ENCODE results near the gene GALE.
"Not testable (repeated sequence)": the region's sequence is repeated elsewhere in the genome, so short reads cannot be mapped to it uniquely, and the experiment has no call there.

Gene GALE

DNA sequence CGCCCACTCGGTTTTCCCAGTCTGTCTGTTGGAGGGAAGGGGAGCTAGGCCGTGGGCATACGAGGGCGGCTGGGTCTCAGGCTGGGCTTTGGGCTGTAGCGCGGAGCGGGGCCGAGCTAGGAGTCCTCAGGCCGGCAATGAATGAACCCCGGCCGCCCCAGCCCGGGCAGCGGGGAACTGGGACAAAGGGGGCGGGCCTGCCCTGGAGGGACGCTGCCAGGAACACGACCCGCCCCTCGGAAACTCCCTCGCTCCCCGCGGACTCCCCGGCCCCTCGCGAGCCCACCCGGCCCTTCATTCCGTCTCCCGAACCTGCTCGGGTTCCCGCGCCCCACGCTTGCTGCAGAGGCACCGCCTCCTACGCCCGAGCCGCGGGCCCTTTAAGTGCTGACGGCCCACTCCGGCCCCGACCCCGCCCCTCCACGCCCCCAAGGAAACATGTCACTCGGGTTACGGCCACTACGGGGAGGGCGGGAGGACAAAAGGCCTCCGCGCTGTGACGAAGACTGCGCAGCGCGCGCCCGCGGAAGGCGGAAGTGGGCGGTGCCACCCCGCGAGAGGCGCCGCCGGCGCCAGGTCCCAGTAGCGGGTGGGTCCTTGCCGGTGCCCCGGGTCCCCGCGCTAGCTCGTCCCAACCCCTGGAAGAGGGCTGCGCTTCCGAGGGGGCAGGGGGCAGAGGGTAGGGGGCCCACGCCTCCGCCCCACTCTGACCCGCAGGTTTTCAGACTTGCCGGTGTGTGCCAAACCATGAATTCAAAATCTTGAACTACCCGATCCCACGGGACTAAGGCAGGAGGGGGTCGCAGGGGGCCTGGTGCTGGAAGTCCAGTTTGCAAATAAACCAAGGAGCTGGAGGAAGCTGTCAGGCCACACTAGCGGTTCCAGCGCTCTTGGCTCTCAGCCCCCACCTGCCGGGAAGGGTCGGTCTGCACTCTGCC is at the start of gene GALE:
GALE (minus strand) TSS at position 355 of the 938 bp plus-strand sequence. CDS start 1,747 bp downstream, outside the sequence.
- Histone ChIP-seq H3K9me3 (ENCODE audit: insufficient read depth, low read length) (no peaks in the 10 kb centered on the region), H3K4me3 (ENCODE audit: insufficient read length, low read depth) (peak within 1 kb of the TSS; percentile 78), H3K27me3 (ENCODE audit: insufficient read depth, insufficient read length) (peaks cover 9% of the 10 kb centered on the region), H3K4me1 (ENCODE audit: insufficient read depth, insufficient read length) (peaks cover 9% of the 10 kb centered on the region), H3K9ac (ENCODE audit: insufficient read length, low read depth) (peak within 1 kb of the TSS; percentile 90), H3K36me3 (ENCODE audit: insufficient read depth, insufficient read length, low read length) (peaks cover 30% of the 10 kb centered on the region)
- TF ChIP-seq ZNF274 (IDR thresholded peaks at IDR 0.05; ENCODE audit: low read depth, low read length) (no peak), SUZ12 (IDR thresholded peaks at IDR 0.05; ENCODE audit: extremely low read depth, insufficient read depth, insufficient read length) (no peak), YY1 (IDR thresholded peaks at IDR 0.05; ENCODE audit: insufficient read depth, insufficient read length) (no peak)
- no peak for DNase-seq (ENCODE audit: low read depth, low spot score)

DNA sequence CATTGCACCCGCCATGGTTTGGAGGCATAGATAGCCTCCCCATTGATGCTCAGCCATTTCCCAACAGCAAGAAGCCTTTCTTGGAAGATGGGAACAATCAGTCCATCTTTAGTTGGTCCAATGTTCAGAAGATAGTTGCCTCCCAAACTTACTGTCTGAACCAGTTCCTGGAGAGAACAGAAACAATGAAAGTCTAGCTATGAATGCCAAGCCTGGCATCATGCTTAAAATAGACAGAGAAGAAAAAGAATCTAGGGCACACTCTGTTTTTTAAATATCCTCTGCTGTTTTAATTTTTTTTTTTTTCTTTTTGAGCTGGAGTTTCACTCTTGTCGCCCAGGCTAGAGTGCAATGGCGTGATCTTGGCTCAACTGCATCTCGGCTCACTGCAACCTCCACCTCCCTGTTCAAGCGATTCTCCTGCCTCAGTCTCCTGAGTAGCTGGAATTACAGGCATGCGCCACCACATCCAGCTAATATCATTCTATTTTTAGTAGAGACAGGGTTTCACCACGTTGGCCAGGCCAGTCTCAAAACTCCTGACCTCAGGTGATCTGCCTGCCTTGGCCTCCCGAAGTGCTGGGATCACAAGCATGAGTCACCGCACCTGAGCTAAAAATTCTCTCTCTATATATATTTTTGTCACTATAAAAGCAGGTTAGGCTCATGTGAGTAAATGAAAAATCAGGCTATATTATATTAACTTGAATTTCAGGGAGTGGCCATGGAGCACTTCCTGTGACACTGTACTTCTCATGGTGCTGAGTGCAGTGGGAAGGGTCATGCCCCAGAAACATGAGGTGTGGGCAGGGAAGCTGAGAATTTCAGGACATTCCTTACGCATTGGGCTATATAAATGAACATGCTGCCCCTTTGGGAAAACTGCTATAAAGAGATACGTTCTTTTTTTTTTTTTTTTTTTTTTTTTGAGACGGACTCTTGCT is 48.4 kb upstream of the GALE start:
- Histone ChIP-seq H3K9me3 (ENCODE audit: insufficient read depth, low read length) (peaks cover 20% of the 10 kb centered on the region; the same call in 1 of the 2 replicates), H3K9ac (ENCODE audit: insufficient read length, low read depth) (no peak overlapping the region), H3K4me1 (ENCODE audit: insufficient read depth, insufficient read length) (no peaks in the 10 kb centered on the region), H3K4me3 (ENCODE audit: insufficient read length, low read depth) (no peak overlapping the region), H3K27me3 (ENCODE audit: insufficient read depth, insufficient read length) (no peaks in the 10 kb centered on the region), H3K36me3 (ENCODE audit: insufficient read depth, insufficient read length, low read length) (no peaks in the 10 kb centered on the region)
- DNase-seq (ENCODE audit: low read depth, low spot score): no peak
- TF ChIP-seq SUZ12 (IDR thresholded peaks at IDR 0.05; ENCODE audit: extremely low read depth, insufficient read depth, insufficient read length) (no peak), ZNF274 (IDR thresholded peaks at IDR 0.05; ENCODE audit: low read depth, low read length) (no peak), YY1 (IDR thresholded peaks at IDR 0.05; ENCODE audit: insufficient read depth, insufficient read length) (no peak)

GRCh38 chr1:23847482-23848095 is 47.0 kb upstream of the GALE start:
- peaks cover 20% of the 10 kb centered on the region; the same call in 1 of the 2 replicates for H3K9me3 ChIP-seq (ENCODE audit: insufficient read depth, low read length)
- not testable (repeated sequence) for H3K4me3 ChIP-seq (ENCODE audit: insufficient read length, low read depth); H3K9ac ChIP-seq (ENCODE audit: insufficient read length, low read depth); DNase-seq (ENCODE audit: low read depth, low spot score); H3K36me3 ChIP-seq (ENCODE audit: insufficient read depth, insufficient read length, low read length); H3K4me1 ChIP-seq (ENCODE audit: insufficient read depth, insufficient read length); H3K27me3 ChIP-seq (ENCODE audit: insufficient read depth, insufficient read length)

- Histone ChIP-seq H3K36me3 (ENCODE audit: insufficient read depth, insufficient read length, low read length) (no peaks in the 10 kb centered on the region), H3K27me3 (ENCODE audit: insufficient read depth, insufficient read length) (no peaks in the 10 kb centered on the region), H3K9me3 (ENCODE audit: insufficient read depth, low read length) (peaks cover 10% of the 10 kb centered on the region; the same call in 1 of the 2 replicates), H3K4me3 (ENCODE audit: insufficient read length, low read depth) (no peak overlapping the region), H3K4me1 (ENCODE audit: insufficient read depth, insufficient read length) (no peaks in the 10 kb centered on the region), H3K9ac (ENCODE audit: insufficient read length, low read depth) (no peak overlapping the region)
- TF ChIP-seq SUZ12 (IDR thresholded peaks at IDR 0.05; ENCODE audit: extremely low read depth, insufficient read depth, insufficient read length): no peak
- no peak for TF ChIP-seq ZNF274 (IDR thresholded peaks at IDR 0.05; ENCODE audit: low read depth, low read length)
- no peak for TF ChIP-seq YY1 (IDR thresholded peaks at IDR 0.05; ENCODE audit: insufficient read depth, insufficient read length)
- no peak for DNase-seq (ENCODE audit: low read depth, low spot score)
These were observed 44.6 kb upstream of the GALE start for GRCh38 chr1:23845163-23845562.

DNA sequence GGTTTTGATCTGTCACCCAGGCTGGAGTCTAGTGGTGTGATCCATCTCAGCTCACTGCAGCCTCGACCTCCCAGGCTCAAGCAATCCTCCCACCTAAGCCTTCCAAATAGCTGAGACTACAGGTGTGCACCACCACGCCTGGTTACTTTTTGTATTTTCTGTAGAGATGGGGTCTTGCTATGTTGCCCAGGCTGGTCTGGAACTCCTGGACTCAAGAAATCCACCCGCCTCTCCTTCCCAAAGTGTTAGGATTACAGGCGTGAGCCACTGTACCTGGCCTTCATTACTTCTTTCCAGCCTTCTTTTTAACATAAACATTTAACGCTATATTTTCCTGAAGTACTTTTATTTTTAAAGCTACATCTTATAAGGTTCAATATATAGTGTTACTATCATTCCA is 43.1 kb upstream of the GALE start:
- Histone ChIP-seq H3K36me3 (ENCODE audit: insufficient read depth, insufficient read length, low read length) (no peaks in the 10 kb centered on the region), H3K4me3 (ENCODE audit: insufficient read length, low read depth) (no peak overlapping the region), H3K27me3 (ENCODE audit: insufficient read depth, insufficient read length) (no peaks in the 10 kb centered on the region), H3K9me3 (ENCODE audit: insufficient read depth, low read length) (peaks cover 10% of the 10 kb centered on the region; the same call in 1 of the 2 replicates), H3K4me1 (ENCODE audit: insufficient read depth, insufficient read length) (no peaks in the 10 kb centered on the region), H3K9ac (ENCODE audit: insufficient read length, low read depth) (no peak overlapping the region)
- TF ChIP-seq SUZ12 (IDR thresholded peaks at IDR 0.05; ENCODE audit: extremely low read depth, insufficient read depth, insufficient read length) (no peak), YY1 (IDR thresholded peaks at IDR 0.05; ENCODE audit: insufficient read depth, insufficient read length) (no peak), ZNF274 (IDR thresholded peaks at IDR 0.05; ENCODE audit: low read depth, low read length) (no peak)
- no peak for DNase-seq (ENCODE audit: low read depth, low spot score)

DNA sequence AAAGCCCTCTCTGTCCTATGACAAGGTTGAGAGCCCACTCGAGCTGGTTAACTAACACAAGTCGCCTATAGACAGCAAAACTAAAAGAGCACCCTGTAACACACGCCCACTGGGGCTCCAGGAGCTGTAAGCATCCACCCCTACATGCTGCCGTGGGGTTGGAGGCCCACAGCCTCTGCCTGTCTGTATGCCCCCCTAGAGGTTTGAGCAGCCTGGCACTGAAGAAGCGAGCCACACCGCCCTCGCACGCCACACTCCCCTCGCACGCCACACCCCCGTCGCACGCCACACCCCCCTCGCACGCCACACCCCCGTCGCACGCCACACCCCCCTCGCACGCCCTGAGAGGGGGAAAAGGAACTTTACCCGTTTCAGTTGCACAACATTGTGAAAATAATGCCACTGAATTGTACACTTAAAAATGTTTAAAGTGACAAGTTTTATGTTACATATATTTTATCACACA is 37.9 kb upstream of the GALE start:
- no peak overlapping the region for H3K9ac ChIP-seq (ENCODE audit: insufficient read length, low read depth)

More for the DNA sequence above, 37.9 kb upstream of the GALE start:
- Histone ChIP-seq H3K9me3 (ENCODE audit: insufficient read depth, low read length) (no peaks in the 10 kb centered on the region), H3K4me1 (ENCODE audit: insufficient read depth, insufficient read length) (no peaks in the 10 kb centered on the region), H3K4me3 (ENCODE audit: insufficient read length, low read depth) (peak overlapping the region; percentile 5), H3K36me3 (ENCODE audit: insufficient read depth, insufficient read length, low read length) (no peaks in the 10 kb centered on the region), H3K27me3 (ENCODE audit: insufficient read depth, insufficient read length) (peaks cover 23% of the 10 kb centered on the region)
- DNase-seq (ENCODE audit: low read depth, low spot score): no peak
- TF ChIP-seq SUZ12 (IDR thresholded peaks at IDR 0.05; ENCODE audit: extremely low read depth, insufficient read depth, insufficient read length): no peak
- no peak for TF ChIP-seq YY1 (IDR thresholded peaks at IDR 0.05; ENCODE audit: insufficient read depth, insufficient read length)
- TF ChIP-seq ZNF274 (IDR thresholded peaks at IDR 0.05; ENCODE audit: low read depth, low read length): no peak

Data from NT2/D1 (cell line).